SU-DHL-6 (cell line): ENCODE results near the gene CHST15.

ENCODE experiments used
- CTCF ChIP-seq: fragments of 200-600 bp; sonication (generic); IDR thresholded peaks from one replicate; pipeline ENCODE4 v1.5.1; 2017; ENCODE audit warnings: antibody characterized with exemption, mild to moderate bottlenecking, low read length, moderate library complexity; ENCODE audit not compliant: insufficient read depth, poor library complexity, severe bottlenecking
- EZH2phosphoT487 ChIP-seq: fragments of 200-600 bp; sonication (generic), shearing (Covaris generic); conservative IDR thresholded peaks from 2 replicates; pipeline ENCODE4 v1.6.1; 2018; ENCODE audit warnings: mild to moderate bottlenecking, antibody characterized with exemption, low read length, moderate library complexity, mixed read lengths

- TF ChIP-seq CTCF (no peak), EZH2phosphoT487 (no peak)
Observed at GRCh38 chr10:124117833-124118232, 24.4 kb upstream of the CHST15 start.
